SK-N-SH treated with all-trans-retinoic acid at 6 μM for 48 hours (cell line): ENCODE measurements around the gene AACS.

Experiments
- ATAC-seq: fragments of 200-7000 bp; cut with Tn5 transposase; 3 replicates; pipeline ENCODE4 v1.9.1; 2020; ENCODE audit warnings: mild to moderate bottlenecking, moderate library complexity
- ARNTL ChIP-seq: fragments of 450-650 bp; formaldehyde crosslinking; IDR thresholded peaks from 2 replicates; pipeline ENCODE4 v1.5.0; 2020; ENCODE audit warnings: low read depth, mild to moderate bottlenecking, moderate library complexity, borderline replicate concordance
- BACH2 ChIP-seq: fragments of 250-450 bp; sonication (Bioruptor Pico); IDR thresholded peaks from 2 replicates; pipeline ENCODE4 v1.9.0; 2021; ENCODE audit warnings: mild to moderate bottlenecking, borderline replicate concordance
- CREB5 ChIP-seq: fragments of 250-450 bp; sonication (Bioruptor Pico); IDR thresholded peaks from 2 replicates; pipeline ENCODE4 v1.5.1; 2020; ENCODE audit warnings: low read depth, mild to moderate bottlenecking, moderate library complexity
- CSDC2 ChIP-seq: fragments of 250-450 bp; sonication (Bioruptor Pico); IDR thresholded peaks from 2 replicates; pipeline ENCODE4 v1.5.0; 2020; ENCODE audit warnings: mild to moderate bottlenecking, moderate library complexity
- CSRNP3 ChIP-seq: fragments of 250-450 bp; sonication (Bioruptor Pico); IDR thresholded peaks from 2 replicates; pipeline ENCODE4 v1.5.1; 2021; ENCODE audit warnings: mild to moderate bottlenecking, moderate library complexity
- ESRRG ChIP-seq: fragments of 250-450 bp; sonication (Bioruptor Pico); IDR thresholded peaks from 2 replicates; pipeline ENCODE4 v1.6.1; 2021; ENCODE audit warnings: mild to moderate bottlenecking
- GLIS3 ChIP-seq: fragments of 250-450 bp; sonication (Bioruptor Pico); IDR thresholded peaks from 2 replicates; pipeline ENCODE4 v1.5.0; 2020; ENCODE audit warnings: mild to moderate bottlenecking, moderate library complexity
- ISL1 ChIP-seq: fragments of 250-450 bp; sonication (Bioruptor Pico); IDR thresholded peaks from 2 replicates; pipeline ENCODE4 v2.1.2; 2022; ENCODE audit warnings: mild to moderate bottlenecking, moderate library complexity
- OSR1 ChIP-seq: fragments of 250-450 bp; sonication (Bioruptor Pico); IDR thresholded peaks from 2 replicates; pipeline ENCODE4 v1.8.0; 2022; ENCODE audit warnings: moderate library complexity, mild to moderate bottlenecking, inconsistent platforms
- PATZ1 ChIP-seq: fragments of 250-450 bp; sonication (Bioruptor Pico); IDR thresholded peaks from 2 replicates; pipeline ENCODE4 v1.8.0; 2020; ENCODE audit warnings: mild to moderate bottlenecking, moderate library complexity, borderline replicate concordance
- POU6F1 ChIP-seq: fragments of 250-450 bp; sonication (Bioruptor Pico); IDR thresholded peaks from 2 replicates; pipeline ENCODE4 v1.8.0; 2021; ENCODE audit warnings: low read depth, mild to moderate bottlenecking, moderate library complexity, borderline replicate concordance
- RARB ChIP-seq: fragments of 250-450 bp; sonication (Bioruptor Pico); IDR thresholded peaks from 2 replicates; pipeline ENCODE4 v1.8.0; 2021; ENCODE audit warnings: mild to moderate bottlenecking, moderate library complexity
- SNAI2 ChIP-seq: fragments of 250-450 bp; sonication (Bioruptor Pico); IDR thresholded peaks from 2 replicates; pipeline ENCODE4 v1.5.0; 2020; ENCODE audit warnings: mild to moderate bottlenecking, moderate library complexity
- TCF4 ChIP-seq: fragments of 250-450 bp; sonication (Bioruptor Pico); IDR thresholded peaks from 2 replicates; pipeline ENCODE4 v1.8.0; 2021; ENCODE audit warnings: mild to moderate bottlenecking, moderate library complexity, borderline replicate concordance
- TOX ChIP-seq: fragments of 250-450 bp; sonication (Bioruptor Pico); IDR thresholded peaks from 2 replicates; pipeline ENCODE4 v1.8.0; 2021; ENCODE audit warnings: mild to moderate bottlenecking, moderate library complexity, borderline replicate concordance
- TSHZ2 ChIP-seq: fragments of 250-450 bp; sonication (Bioruptor Pico); IDR thresholded peaks from 2 replicates; pipeline ENCODE4 v1.5.0; 2020; ENCODE audit warnings: mild to moderate bottlenecking, moderate library complexity
- ZC3H10 ChIP-seq: fragments of 250-450 bp; sonication (Bioruptor Pico); IDR thresholded peaks from 2 replicates; pipeline ENCODE4 v1.5.1; 2021; ENCODE audit warnings: mild to moderate bottlenecking, moderate library complexity
- ZFP3 ChIP-seq: fragments of 250-450 bp; sonication (Bioruptor Pico); IDR thresholded peaks from 2 replicates; pipeline ENCODE4 v1.5.0; 2020; ENCODE audit warnings: mild to moderate bottlenecking, moderate library complexity
- ZNF565 ChIP-seq: fragments of 450-650 bp; formaldehyde crosslinking; conservative IDR thresholded peaks from 2 replicates; pipeline ENCODE4 v1.5.0; 2020; ENCODE audit warnings: low read depth, mild to moderate bottlenecking, moderate library complexity
- ZNF70 ChIP-seq: fragments of 450-650 bp; formaldehyde crosslinking; IDR thresholded peaks from 2 replicates; pipeline ENCODE4 v1.5.0; 2020; ENCODE audit warnings: mild to moderate bottlenecking, moderate library complexity
- ZNF8 ChIP-seq: fragments of 450-650 bp; formaldehyde crosslinking; IDR thresholded peaks from 2 replicates; pipeline ENCODE4 v1.5.0; 2020; ENCODE audit warnings: mild to moderate bottlenecking, moderate library complexity

The AACS gene

GRCh38 chr12:125065021-125065918 lies at the start of gene AACS:
Gene AACS (plus strand): TSS chr12:125065435. CDS start chr12:125065585, 150 bp downstream.
- TF ChIP-seq CREB5 (CRISPR knock-in tag) (no peak), PATZ1 (CRISPR knock-in tag) (no peak), ZFP3 (CRISPR knock-in tag) (no peak), TOX (CRISPR knock-in tag) (no peak), RARB (CRISPR knock-in tag) (no peak), ZNF70 (CRISPR knock-in tag) (no peak), ARNTL (CRISPR knock-in tag) (no peak), BACH2 (CRISPR knock-in tag) (no peak), CSDC2 (CRISPR knock-in tag) (no peak), SNAI2 (CRISPR knock-in tag) (no peak), CSRNP3 (CRISPR knock-in tag) (no peak), ZNF8 (CRISPR knock-in tag) (no peak), TCF4 (CRISPR knock-in tag) (no peak)
- TF ChIP-seq, all 23 proteins: peak for 0
- ATAC-seq: peak; percentile 95

GRCh38 chr12:125015680-125016310 lies 49.4 kb upstream of the AACS start:
- ATAC-seq: no peak
- TF ChIP-seq SNAI2 (CRISPR knock-in tag) (no peak), CSRNP3 (CRISPR knock-in tag) (no peak), ISL1 (CRISPR knock-in tag) (no peak), ZNF565 (no peak), OSR1 (CRISPR knock-in tag) (no peak), GLIS3 (no peak), ARNTL (CRISPR knock-in tag) (no peak), RARB (CRISPR knock-in tag) (no peak), ZNF8 (CRISPR knock-in tag) (no peak), ZC3H10 (CRISPR knock-in tag) (no peak), BACH2 (CRISPR knock-in tag) (no peak), POU6F1 (no peak), ZNF70 (CRISPR knock-in tag) (no peak), CREB5 (CRISPR knock-in tag) (no peak), TSHZ2 (CRISPR knock-in tag) (no peak), ESRRG (CRISPR knock-in tag) (no peak), CSDC2 (CRISPR knock-in tag) (no peak)
- TF ChIP-seq, all 23 proteins: peak for 0
